ENCODE data around the gene LTBP2. TPM values are rescaled to one million over a fixed set of nuclear protein-coding genes. Genes with fewer than 3 reads are reported as not detected.

LTBP2 gene
- total and polyA plus RNA-seq, 2 experiments from 2014 or later = 7.6 to 8.6 TPM

- Histone ChIP-seq H2AFZ (no peak overlapping the region), H3K4me2 (no peak overlapping the region), H3K27ac (no peak overlapping the region), H3K4me1 (ENCODE audit: insufficient read depth) (peaks cover 6% of the 10 kb centered on the region), H3K27me3 (no peaks in the 10 kb centered on the region), H3K4me3 (no peak overlapping the region), H3K79me2 (no peaks in the 10 kb centered on the region), H4K20me1 (ENCODE audit: insufficient read depth, poor library complexity, severe bottlenecking) (no peaks in the 10 kb centered on the region), H3K9me3 (ENCODE audit: low read depth) (no peaks in the 10 kb centered on the region), H3K36me3 (replicated peaks; ENCODE audit: insufficient read depth, low read depth) (no peaks in the 10 kb centered on the region), H3K9me2 (replicated peaks; ENCODE audit: insufficient read depth) (no peaks in the 10 kb centered on the region)
- WGBS (ENCODE audit: low lambda C conversion rate, missing lambda C conversion rate) = 88% methylated on average over 6 of the region's 6 CpGs
- no peak for DNase-seq (ENCODE audit: low spot score)
- TF ChIP-seq EZH2 (IDR thresholded peaks at IDR 0.05; ENCODE audit: borderline replicate concordance) = no peak
- no peak for TF ChIP-seq EZH2phosphoT487 (IDR thresholded peaks at IDR 0.05; ENCODE audit: low read depth, severe bottlenecking, unreplicated experiment)
- no peak for TF ChIP-seq CTCF (IDR thresholded peaks at IDR 0.05; ENCODE audit: poor library complexity)
These were observed 93.8 kb downstream of the LTBP2 start for GRCh38 chr14:74518221-74518620.

GRCh38 chr14:74517731-74518130 lies 94.3 kb downstream of the LTBP2 start:
- no peaks in the 10 kb centered on the region for H3K9me3 ChIP-seq (ENCODE audit: low read depth)
- WGBS (ENCODE audit: low lambda C conversion rate, missing lambda C conversion rate) = 95% methylated on average over 4 of the region's 4 CpGs
- no peak overlapping the region for H3K4me2 ChIP-seq
- H2AFZ ChIP-seq = no peak overlapping the region
- no peak for DNase-seq (ENCODE audit: low spot score)
- H3K27me3 ChIP-seq = no peaks in the 10 kb centered on the region
- H3K4me3 ChIP-seq = no peak overlapping the region
- H4K20me1 ChIP-seq (ENCODE audit: insufficient read depth, poor library complexity, severe bottlenecking) = no peaks in the 10 kb centered on the region
- H3K79me2 ChIP-seq = no peaks in the 10 kb centered on the region
- peaks cover 6% of the 10 kb centered on the region for H3K4me1 ChIP-seq (ENCODE audit: insufficient read depth)
- H3K36me3 ChIP-seq (replicated peaks; ENCODE audit: insufficient read depth, low read depth) = no peaks in the 10 kb centered on the region
- no peak overlapping the region for H3K27ac ChIP-seq
- H3K9me2 ChIP-seq (replicated peaks; ENCODE audit: insufficient read depth) = no peaks in the 10 kb centered on the region
- TF ChIP-seq EZH2phosphoT487 (IDR thresholded peaks at IDR 0.05; ENCODE audit: low read depth, severe bottlenecking, unreplicated experiment) (no peak), EZH2 (IDR thresholded peaks at IDR 0.05; ENCODE audit: borderline replicate concordance) (no peak), CTCF (IDR thresholded peaks at IDR 0.05; ENCODE audit: poor library complexity) (no peak)

GRCh38 chr14:74516451-74517160 lies 95.4 kb downstream of the LTBP2 start:
- Histone ChIP-seq H3K36me3 (replicated peaks; ENCODE audit: insufficient read depth, low read depth) (no peaks in the 10 kb centered on the region), H3K9me3 (ENCODE audit: low read depth) (no peaks in the 10 kb centered on the region)
- TF ChIP-seq CTCF (IDR thresholded peaks at IDR 0.05; ENCODE audit: poor library complexity) (no peak), EZH2 (IDR thresholded peaks at IDR 0.05; ENCODE audit: borderline replicate concordance) (no peak), EZH2phosphoT487 (IDR thresholded peaks at IDR 0.05; ENCODE audit: low read depth, severe bottlenecking, unreplicated experiment) (no peak)

More at GRCh38 chr14:74516451-74517160, 95.4 kb downstream of the LTBP2 start:
- Histone ChIP-seq H4K20me1 (ENCODE audit: insufficient read depth, poor library complexity, severe bottlenecking) (no peaks in the 10 kb centered on the region), H2AFZ (no peak overlapping the region), H3K4me1 (ENCODE audit: insufficient read depth) (peaks cover 6% of the 10 kb centered on the region), H3K9me2 (replicated peaks; ENCODE audit: insufficient read depth) (no peaks in the 10 kb centered on the region), H3K4me3 (no peak overlapping the region), H3K27me3 (no peaks in the 10 kb centered on the region), H3K27ac (no peak overlapping the region), H3K79me2 (no peaks in the 10 kb centered on the region), H3K4me2 (no peak overlapping the region)
- DNase-seq (ENCODE audit: low spot score) = peak; percentile 50
- WGBS (ENCODE audit: low lambda C conversion rate, missing lambda C conversion rate) = 77% methylated on average over 11 of the region's 12 CpGs

Data from hepatocyte (in vitro differentiated cells).